Measurements from ENCODE around the gene KLHDC9. TPM values are rescaled to one million over a fixed set of nuclear protein-coding genes. Genes with fewer than 3 reads are reported as not detected.
"Not testable (repeated sequence)": the region's sequence is repeated elsewhere in the genome, so short reads cannot be mapped to it uniquely, and the experiment has no call there.

The KLHDC9 gene, protein sequence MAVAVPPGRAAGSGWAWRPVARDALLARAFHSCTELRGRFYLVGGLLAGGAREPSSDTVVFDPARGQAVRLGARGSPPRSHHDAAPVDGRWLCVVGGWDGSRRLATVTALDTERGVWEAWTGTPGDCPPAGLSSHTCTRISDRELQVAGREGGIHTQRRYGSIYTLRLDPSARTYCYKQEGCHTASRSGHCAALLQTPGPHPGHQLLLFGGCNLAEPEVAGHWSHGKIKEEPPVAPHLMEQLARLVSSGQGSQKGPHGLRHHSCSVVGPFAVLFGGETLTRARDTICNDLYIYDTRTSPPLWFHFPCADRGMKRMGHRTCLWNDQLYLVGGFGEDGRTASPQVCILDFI
- 13.0 TPM for total RNA-seq

DNA sequence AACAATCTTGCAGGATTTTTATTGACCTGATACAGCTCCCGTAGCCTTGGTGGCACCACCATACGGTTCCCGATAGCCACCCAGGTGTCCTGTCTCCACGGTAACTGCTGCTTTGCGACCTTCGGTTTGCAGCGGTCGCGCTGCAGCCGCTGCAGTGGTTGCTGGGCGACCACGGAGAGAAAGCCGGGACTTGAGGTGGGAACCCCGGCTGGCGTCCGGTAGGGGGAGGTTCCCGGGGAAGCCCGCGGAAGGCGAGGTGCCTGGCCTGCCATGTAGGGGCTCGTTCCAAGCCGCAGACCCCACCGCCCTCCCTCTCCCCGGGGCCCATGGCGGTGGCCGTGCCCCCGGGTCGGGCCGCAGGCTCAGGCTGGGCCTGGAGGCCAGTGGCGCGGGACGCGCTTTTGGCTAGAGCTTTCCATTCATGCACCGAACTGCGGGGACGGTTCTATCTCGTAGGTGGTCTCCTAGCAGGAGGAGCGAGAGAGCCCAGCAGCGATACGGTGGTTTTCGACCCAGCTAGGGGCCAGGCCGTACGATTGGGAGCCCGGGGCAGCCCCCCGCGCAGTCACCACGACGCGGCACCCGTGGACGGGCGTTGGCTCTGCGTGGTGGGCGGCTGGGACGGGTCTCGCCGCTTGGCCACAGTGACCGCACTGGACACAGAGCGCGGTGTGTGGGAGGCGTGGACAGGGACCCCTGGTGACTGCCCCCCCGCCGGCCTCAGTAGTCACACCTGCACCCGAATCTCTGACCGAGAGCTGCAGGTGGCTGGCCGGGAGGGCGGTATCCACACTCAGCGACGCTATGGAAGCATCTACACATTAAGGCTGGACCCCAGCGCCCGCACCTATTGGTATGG is at the start of gene KLHDC9:
KLHDC9 (plus strand) TSS at position 152 of the 859 bp plus-strand sequence; CDS start at position 327, 175 bp downstream.
- DNase-seq (ENCODE audit: low spot score): peak; percentile 89

DNA sequence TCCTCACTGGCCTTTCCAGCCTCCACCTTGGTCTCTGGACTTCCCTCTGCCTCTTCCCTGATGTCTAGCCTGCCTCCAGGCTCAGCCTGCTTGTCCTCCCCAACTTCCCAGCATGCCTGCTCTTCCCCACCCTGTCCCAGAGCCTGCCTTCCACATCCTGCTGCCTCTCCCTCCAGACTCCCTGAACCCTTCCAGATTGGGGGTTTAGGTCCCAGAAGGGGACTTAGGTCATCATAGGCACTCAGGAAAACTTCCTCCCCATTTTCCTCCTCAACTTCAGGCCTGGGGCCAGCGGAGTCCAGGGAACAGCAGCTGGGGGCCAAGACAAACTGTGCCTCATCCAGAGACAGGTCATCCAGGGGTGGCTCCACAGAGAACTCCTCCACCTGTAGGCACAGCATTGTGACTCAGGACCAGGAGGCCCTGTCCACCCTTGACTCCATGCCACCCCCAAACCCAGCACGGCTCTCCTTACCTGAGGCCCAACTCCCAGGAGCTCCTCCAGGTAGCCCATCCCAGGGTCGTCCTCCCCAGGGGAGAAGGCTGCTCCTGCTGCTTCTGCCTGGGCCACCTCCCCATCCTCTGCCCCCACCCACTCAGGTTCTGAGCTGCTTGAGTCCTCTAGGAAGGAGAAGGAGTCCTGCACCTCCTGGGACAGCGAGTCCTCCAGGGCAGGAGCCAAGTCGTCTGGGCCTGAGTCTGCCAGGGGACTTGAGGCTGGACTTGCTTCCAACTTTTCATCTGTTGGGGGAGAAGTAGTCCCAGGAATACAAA is 49.0 kb upstream of the KLHDC9 start:
- no peak for DNase-seq (ENCODE audit: low spot score)

DNA sequence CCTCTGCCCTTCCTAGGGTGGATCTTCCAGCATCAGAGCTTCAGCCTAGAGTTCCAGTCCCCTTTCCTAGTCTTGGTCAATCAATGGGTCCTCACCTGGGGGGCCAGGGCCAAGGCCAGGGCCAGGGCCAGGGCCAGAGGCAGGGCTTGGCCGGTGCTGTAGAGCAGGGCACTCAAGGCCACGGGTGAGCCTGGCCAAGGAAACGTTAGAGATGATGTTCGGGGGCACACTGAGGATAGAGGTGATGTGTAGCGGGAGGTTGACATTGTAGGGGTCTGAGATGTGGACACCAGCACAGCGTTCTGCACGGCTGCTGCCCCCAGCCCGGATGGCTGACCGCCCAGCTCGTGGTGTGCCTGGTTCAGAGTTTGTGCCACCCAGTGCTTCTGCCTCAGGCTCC is 46.9 kb upstream of the KLHDC9 start:
- DNase-seq (ENCODE audit: low spot score): no peak

GRCh38 chr1:161052899-161053298 is 45.3 kb upstream of the KLHDC9 start:
- DNase-seq (ENCODE audit: low spot score): no peak

GRCh38 chr1:161054232-161054631 is 43.9 kb upstream of the KLHDC9 start:
- DNase-seq (ENCODE audit: low spot score): no peak

- DNase-seq (ENCODE audit: low spot score): no peak
Measured at GRCh38 chr1:161054805-161055204, 43.4 kb upstream of the KLHDC9 start.

DNA sequence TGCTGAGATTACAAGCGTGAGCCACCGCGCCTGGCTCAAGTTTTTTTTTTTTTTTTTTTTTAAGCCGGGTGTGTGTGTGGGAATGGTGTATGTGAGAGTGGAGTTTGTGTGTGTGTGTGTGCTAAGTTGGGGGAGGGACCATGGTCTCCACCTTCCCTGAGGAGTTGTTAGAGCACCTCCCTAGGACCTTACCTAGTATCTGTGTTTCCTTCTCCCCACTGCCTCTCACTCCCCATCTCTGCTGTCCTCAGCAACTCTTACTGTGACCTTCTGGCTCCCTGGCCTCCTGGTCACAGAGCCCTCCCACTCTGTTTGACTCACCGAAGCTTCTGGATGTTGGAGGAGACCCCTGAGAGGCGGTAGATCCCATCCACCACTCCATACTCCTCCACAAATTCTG is 38.9 kb upstream of the KLHDC9 start:
- DNase-seq (ENCODE audit: low spot score): no peak

GRCh38 chr1:161061419-161061818 is 36.7 kb upstream of the KLHDC9 start:
- DNase-seq (ENCODE audit: low spot score): no peak

- not testable (repeated sequence) for DNase-seq (ENCODE audit: low spot score)
Measured at GRCh38 chr1:161063936-161064335, 34.2 kb upstream of the KLHDC9 start.

DNA sequence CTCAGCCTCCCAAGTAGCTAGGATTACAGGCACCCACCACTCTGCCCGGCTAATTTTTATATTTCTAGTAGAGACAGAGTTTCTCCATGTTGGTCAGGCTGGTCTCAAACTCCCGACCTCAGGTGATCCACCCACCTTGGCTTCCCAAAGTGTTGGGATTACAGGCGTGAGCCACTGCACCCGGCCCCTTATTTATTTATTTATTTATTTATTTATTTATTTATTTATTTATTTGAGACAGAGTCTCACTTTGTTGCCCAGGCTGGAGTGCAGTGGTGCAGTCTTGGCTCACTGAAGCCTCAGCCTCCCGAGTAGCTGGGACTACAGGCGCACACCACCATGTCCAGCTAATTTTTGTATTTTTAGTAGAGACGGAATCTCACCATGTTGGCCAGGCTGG is 32.5 kb upstream of the KLHDC9 start:
- not testable (repeated sequence) for DNase-seq (ENCODE audit: low spot score)

DNA sequence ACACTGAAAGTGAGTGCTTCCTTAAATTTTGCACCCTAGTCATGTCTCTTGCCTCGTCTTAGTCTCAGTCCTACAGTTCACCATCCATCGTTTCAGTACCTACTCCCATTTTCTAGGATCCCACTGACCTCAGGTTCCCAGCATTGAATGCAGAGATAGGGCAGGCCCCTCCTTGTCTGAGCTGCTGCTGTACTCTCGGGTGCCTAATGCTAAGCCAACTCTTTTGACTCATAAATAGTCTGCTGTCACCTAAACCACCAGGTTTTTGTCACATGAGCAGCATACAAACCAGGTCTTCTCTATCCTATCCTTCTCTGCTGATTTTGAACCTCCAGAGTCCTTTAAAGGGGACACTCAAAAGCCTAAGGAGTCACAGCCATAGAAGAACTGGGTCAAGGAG is 31.5 kb upstream of the KLHDC9 start:
- DNase-seq (ENCODE audit: low spot score): no peak

- peak; percentile 83 for DNase-seq (ENCODE audit: low spot score)
Measured at GRCh38 chr1:161068306-161069234, 29.6 kb upstream of the KLHDC9 start.

DNA sequence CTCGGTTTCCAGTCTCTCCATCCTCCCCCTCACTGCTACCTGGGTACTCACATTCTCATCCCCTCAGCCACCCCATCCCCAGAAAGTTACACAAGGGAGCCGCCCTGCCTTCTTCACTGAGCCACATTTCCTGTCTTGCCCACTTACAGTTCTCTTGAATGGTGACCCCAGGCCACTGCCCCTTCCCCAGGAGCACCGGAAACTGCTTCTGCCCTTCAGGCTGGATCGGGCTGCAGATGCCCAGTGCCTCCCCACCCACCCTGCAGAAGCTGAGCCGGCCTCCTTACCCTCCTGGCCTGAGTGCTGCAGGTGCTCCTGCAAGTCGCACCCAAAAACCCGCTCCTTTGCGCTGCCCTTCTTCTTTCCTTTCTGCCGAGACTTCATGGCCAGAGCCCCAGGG is 28.9 kb upstream of the KLHDC9 start:
- no peak for DNase-seq (ENCODE audit: low spot score)

- peak; percentile 67 for DNase-seq (ENCODE audit: low spot score)
Measured at GRCh38 chr1:161069731-161070270, 28.4 kb upstream of the KLHDC9 start, which contains the start of gene ARHGAP30. TSS of gene ARHGAP30 (minus strand) at chr1:161069891. CDS start at chr1:161069624, 267 bp downstream.

DNA sequence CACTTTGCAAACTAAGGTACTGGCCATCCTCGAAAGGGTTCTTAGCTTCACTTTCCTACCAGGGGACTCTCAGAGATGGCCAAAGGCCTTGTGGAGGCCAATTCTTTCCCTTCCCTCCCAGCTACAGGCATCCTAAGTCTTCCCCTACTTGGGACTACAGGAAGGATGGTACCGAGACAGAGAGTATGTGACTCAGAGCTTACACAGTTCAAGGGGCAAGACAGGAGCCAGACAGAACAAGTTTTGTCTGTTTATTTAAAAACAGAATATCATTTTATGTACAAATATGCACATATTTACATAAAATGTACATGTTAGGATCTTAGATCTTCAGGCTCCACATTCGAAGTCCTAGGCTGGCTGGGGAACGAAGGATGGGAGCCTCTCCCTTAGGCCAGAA is 27.4 kb upstream of the KLHDC9 start:
- no peak for DNase-seq (ENCODE audit: low spot score)

DNA sequence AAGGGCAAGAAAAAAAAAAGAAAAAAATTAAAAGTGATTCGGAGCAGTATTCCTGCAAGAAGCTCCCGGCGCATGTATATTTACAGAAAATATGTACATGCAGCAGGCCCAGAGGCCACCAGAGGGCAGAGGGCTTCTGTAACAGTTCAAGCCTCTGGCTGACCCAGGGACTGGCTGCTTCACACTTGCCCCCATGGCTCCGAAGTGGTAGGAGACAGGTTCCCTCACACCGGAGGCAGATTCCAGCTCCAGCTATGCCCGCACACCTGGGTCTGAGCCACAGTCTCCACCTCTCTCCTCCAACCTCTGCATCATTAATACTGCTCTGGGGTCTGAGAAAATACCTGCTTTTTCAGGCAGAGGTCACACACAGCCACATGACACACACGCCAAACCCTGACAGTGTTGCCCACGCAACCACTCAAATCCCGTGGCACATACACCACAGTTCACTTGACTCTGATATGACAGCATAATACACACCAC is 26.2 kb upstream of the KLHDC9 start:
- no peak for DNase-seq (ENCODE audit: low spot score)

- no peak for DNase-seq (ENCODE audit: low spot score)
Measured at GRCh38 chr1:161072751-161073449, 25.3 kb upstream of the KLHDC9 start.

DNA sequence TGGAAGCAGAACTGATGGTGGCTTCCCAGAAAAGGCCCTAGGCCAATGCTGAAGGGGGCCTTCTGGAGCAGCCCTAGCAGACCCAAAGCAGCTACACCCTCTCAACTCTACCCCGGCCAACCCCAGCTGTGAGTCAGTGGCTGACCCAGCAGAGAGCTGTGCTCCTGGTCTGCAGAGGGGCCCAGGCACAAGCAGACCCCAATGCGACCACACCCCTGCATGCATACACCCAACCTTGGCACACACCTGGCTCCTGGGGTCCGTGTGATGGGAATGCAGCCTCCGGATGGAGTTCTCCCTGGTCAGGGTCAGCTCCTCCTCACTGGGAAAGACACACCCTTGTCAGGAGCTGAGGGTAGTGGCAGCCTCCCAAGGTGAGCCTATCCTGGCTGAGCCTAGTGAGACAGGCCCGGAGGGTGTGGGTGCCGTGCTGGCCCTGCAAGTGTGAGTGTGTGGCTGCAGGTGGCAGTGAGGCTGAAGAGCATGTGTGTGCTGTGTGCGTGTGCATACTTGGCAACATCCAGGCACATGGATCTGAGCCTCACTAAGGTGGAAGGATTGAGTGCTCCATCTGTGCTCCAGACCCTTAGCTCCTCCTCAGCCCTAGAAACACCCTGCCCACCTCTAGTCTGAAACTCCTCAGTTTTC is 24.6 kb upstream of the KLHDC9 start:
- DNase-seq (ENCODE audit: low spot score): no peak

DNA sequence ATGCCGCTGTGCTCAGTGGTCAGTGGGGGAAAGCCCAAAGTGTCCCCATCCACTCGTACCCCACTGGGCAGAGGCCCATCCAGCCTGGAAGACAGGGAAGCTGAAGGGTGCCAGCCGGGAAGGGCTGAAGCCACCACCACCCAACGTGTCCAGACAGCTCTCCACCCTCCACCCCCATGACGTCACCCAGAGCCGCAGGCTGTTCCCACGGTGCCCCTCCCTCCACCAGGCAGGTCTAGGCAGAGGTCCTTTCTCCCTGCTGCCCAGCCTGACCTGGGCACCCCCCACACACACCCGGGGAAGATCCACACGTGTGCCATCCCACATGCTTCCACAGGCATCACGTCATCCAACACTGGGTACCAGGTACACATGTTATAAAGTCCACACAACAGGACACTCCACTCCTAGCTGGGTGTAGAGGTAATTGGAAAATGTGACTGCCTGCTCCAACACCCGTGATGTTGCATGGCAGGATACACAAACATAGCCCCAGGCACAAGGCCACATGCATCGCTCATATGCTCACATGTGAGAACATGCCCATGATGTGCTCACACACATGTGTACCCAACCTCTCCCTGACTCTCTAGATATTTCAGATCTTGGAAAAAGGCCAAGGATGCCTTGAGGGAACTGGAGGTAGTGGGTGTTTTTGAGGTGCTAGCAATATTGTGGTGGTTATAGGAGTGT is 23.3 kb upstream of the KLHDC9 start:
- peak; percentile 92 for DNase-seq (ENCODE audit: low spot score)
